Measurements from ENCODE around the gene ATF2. TPM values are rescaled to one million over a fixed set of nuclear protein-coding genes. Genes with fewer than 3 reads are reported as not detected.

ATF2 gene
- total and polyA plus RNA-seq, 2 of the 13 experiments (the other 11 are each of a cell fraction or from before 2014, with no cell fraction given) = 91.6 to 95.1 TPM

DNA sequence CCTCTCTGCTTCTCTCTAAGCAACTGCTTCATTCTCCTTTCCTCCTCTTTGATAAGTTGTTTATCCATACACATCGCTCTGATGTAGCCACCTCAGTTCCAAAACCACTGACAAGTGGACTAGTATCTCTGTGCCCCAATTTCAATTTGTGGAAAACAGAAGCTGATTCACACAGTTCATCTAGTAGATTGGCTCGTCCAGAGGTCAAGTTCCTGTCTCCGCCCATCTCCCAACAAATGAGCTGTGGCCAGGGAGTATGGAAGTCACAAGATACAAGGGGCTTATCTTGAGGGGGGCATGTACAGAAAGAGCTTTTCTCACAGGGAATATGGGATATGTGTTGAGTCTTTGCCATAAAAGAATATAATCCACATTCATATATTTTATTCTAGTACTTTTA lies 145.1 kb downstream of the ATF2 start:
- BruUV-seq (replicated peaks) = no TSS peak
- H2AFZ ChIP-seq (ENCODE audit: low read length) = no peak overlapping the region
- no peaks in the 10 kb centered on the region for H3K27me3 ChIP-seq (ENCODE audit: control insufficient read depth in 1 of 2, insufficient read depth in 2 of 2, low read length in 2 of 2)

More for the DNA sequence above, 145.1 kb downstream of the ATF2 start:
- POLR2A ChIA-PET = interaction anchor here (0.9 kb wide), 1 partner anchor 146 kb away, joined by 3 read pairs; no protein-coding TSS in a partner anchor
- FAIRE-seq = no peak
- Histone ChIP-seq H4K20me1 (ENCODE audit: insufficient read depth, low read length) (no peaks in the 10 kb centered on the region), H3K36me3 (replicated peaks in 1 of 2; ENCODE audit: control insufficient read depth in 1 of 2, insufficient read depth in 2 of 2, low read length in 2 of 2) (no peaks in the 10 kb centered on the region), H3K9me3 (ENCODE audit: low read length) (no peaks in the 10 kb centered on the region), H3K4me2 (ENCODE audit: low read depth, low read length) (peak overlapping the region; percentile 38), H3K9ac (ENCODE audit: insufficient read depth, low read depth, low read length) (no peak overlapping the region), H3K27ac (ENCODE audit: extremely low read length, insufficient read depth, low read length) (no peak overlapping the region), H3K4me3 (replicated peaks in 1 of 3; ENCODE audit: insufficient read depth in 1 of 3, low read depth in 2 of 3, low read length in 3 of 3) (no peak overlapping the region), H3K79me2 (ENCODE audit: insufficient read depth, low read length) (no peaks in the 10 kb centered on the region), H3K4me1 (ENCODE audit: insufficient read depth, low read length) (peaks cover 31% of the 10 kb centered on the region)
- TF ChIP-seq ZNF644 (CRISPR knock-in tag; IDR thresholded peaks at IDR 0.05; ENCODE audit: low read depth) (peak; percentile 50; the same call in 1 of the 2 replicates), HNF4A (CRISPR knock-in tag; IDR thresholded peaks at IDR 0.05) (peak; percentile 54), JARID2 (CRISPR knock-in tag; IDR thresholded peaks at IDR 0.05; ENCODE audit: insufficient replicate concordance) (no peak), SP5 (CRISPR knock-in tag; IDR thresholded peaks at IDR 0.05; ENCODE audit: borderline replicate concordance, low read depth) (peak; percentile 83), KDM6A (CRISPR knock-in tag; IDR thresholded peaks at IDR 0.05; ENCODE audit: low read depth) (no peak), HNF4G (IDR thresholded peaks at IDR 0.05; ENCODE audit: borderline replicate concordance, low read depth, low read length) (peak; percentile 11; the same call in 1 of the 2 replicates), HNF4G (CRISPR knock-in tag; IDR thresholded peaks at IDR 0.05; ENCODE audit: borderline replicate concordance, low read depth) (no peak), ZNF687 (CRISPR knock-in tag; IDR thresholded peaks at IDR 0.05) (no peak)
- TF ChIP-seq, protein P1, sequence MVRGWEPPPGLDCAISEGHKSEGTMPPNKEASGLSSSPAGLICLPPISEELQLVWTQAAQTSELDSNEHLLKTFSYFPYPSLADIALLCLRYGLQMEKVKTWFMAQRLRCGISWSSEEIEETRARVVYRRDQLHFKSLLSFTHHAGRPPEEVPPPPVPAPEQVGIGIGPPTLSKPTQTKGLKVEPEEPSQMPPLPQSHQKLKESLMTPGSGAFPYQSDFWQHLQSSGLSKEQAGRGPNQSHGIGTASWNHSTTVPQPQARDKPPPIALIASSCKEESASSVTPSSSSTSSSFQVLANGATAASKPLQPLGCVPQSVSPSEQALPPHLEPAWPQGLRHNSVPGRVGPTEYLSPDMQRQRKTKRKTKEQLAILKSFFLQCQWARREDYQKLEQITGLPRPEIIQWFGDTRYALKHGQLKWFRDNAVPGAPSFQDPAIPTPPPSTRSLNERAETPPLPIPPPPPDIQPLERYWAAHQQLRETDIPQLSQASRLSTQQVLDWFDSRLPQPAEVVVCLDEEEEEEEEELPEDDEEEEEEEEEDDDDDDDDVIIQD (CRISPR knock-in tag; IDR thresholded peaks at IDR 0.05; ENCODE audit: low read depth) = 0 out of 2 replicates have a peak, but pooled peaks have one; percentile 29
- in situ Hi-C loops (cut with HindIII; ENCODE audit: extremely low pct_ligation_motif_present, low pct_unique_long_range_greater_than_20kb) = no loop called here
- DNase-seq (ENCODE audit: low spot score) = peak; percentile 35
- intact Hi-C loops (cut with micrococcal nuclease; ENCODE audit: unreplicated experiment) = no loop called here
- ATAC-seq = no peak
- CTCF ChIA-PET (ENCODE audit: low intra/inter-chr PET ratio, low total read pairs) = no interaction called here
- whole genome bisulfite sequencing (ENCODE audit: low lambda C conversion rate) = 25% methylated on average over 3 of the region's 3 CpGs

MicroRNAs encoded within 50 kb of the gene (microRNA counts, 767-probe panel; counts per million panel counts)
- not detected for microRNA hsa-miR-933

Small RNA genes lying within 50 kb of the gene (microRNA-seq; reads per million reads assigned to microRNA genes)
- gene MIR933 = 9.0 reads per million, percentile 43 among the genes with 10 or more reads in this experiment

Small RNA genes lying within 50 kb of the gene (small RNA-seq; reads per million reads assigned to genes)
- 0 to 0.33 (median 0) reads per million in 3 experiments for gene MIR933 (ENCODE audit: insufficient read depth in 2 of 3, insufficient read length in 3 of 3, low read depth in 2 of 3, low replicate concordance in 1 of 3)
- gene RF02271 (ENCODE audit: insufficient read depth in 2 of 3, insufficient read length in 3 of 3, low read depth in 2 of 3, low replicate concordance in 1 of 3) = 0 reads per million in 3 experiments
- gene RNU6-1290P (ENCODE audit: insufficient read depth in 2 of 3, insufficient read length in 3 of 3, low read depth in 2 of 3, low replicate concordance in 1 of 3) = 0 reads per million in 3 experiments
- 0 reads per million in 3 experiments for gene RNU6-763P (ENCODE audit: insufficient read depth in 2 of 3, insufficient read length in 3 of 3, low read depth in 2 of 3, low replicate concordance in 1 of 3)

Other genes with a start within 250 kb of the ATF2 start
- gene CHN1, start 162.8 kb downstream of the ATF2 start, total RNA-seq (2016; rRNA removed; fragmentation: Illumina TruSeq; extraction: Trizol) = 2.5 and 2.8 TPM in 2 replicates
- 2.5 and 3.5 TPM in 2 replicates for gene CHN1, start 162.8 kb downstream of the ATF2 start, polyA plus RNA-seq (2011; rRNA removed)
- 676 and 882 TPM in 2 replicates for gene ATP5MC3, start 13.5 kb upstream of the ATF2 start, total RNA-seq (2016; rRNA removed; fragmentation: Illumina TruSeq; extraction: Trizol)
- 732 and 1,007 TPM in 2 replicates for gene ATP5MC3, start 13.5 kb upstream of the ATF2 start, polyA plus RNA-seq (2011; rRNA removed)

Measured in HepG2 (cell line).